Activated CD4-positive, CD25-positive, alpha-beta regulatory T cell (primary cell): ENCODE measurements around the gene PTCH1.

Source experiments
- DNase-seq, 4 experiments: peaks; one replicate each; lab custom pipeline; 2025; lab: John Stamatoyannopoulos, UW

The PTCH1 gene

GRCh38 chr9:95516734-95517558 is at the start of gene PTCH1:
Gene PTCH1, minus strand, starts transcription at chr9:95516971.
- DNase-seq: no peak

GRCh38 chr9:95565982-95566381 is 49.2 kb upstream of the PTCH1 start:
- no peak for DNase-seq

- no peak for DNase-seq
Measured at GRCh38 chr9:95561913-95562312, 45.1 kb upstream of the PTCH1 start.

GRCh38 chr9:95557142-95557541 is 40.4 kb upstream of the PTCH1 start:
- no peak for DNase-seq

GRCh38 chr9:95556521-95556920 is 39.8 kb upstream of the PTCH1 start:
- no peak for DNase-seq

- no peak for DNase-seq
Measured at GRCh38 chr9:95552814-95553546, 36.2 kb upstream of the PTCH1 start.

GRCh38 chr9:95552255-95552654 is 35.5 kb upstream of the PTCH1 start:
- no peak for DNase-seq

GRCh38 chr9:95551406-95551805 is 34.6 kb upstream of the PTCH1 start:
- no peak for DNase-seq

GRCh38 chr9:95545831-95546567 is 29.2 kb upstream of the PTCH1 start:
- DNase-seq: no peak

- DNase-seq: no peak
Measured at GRCh38 chr9:95533996-95534680, 17.4 kb upstream of the PTCH1 start.

GRCh38 chr9:95529910-95530309 is 13.1 kb upstream of the PTCH1 start:
- DNase-seq: no peak

GRCh38 chr9:95528908-95529502 is 12.2 kb upstream of the PTCH1 start:
- DNase-seq: no peak

- no peak for DNase-seq
Measured at GRCh38 chr9:95522871-95523370, 6.2 kb upstream of the PTCH1 start.

- DNase-seq: no peak
Measured at GRCh38 chr9:95521699-95522098, 4.9 kb upstream of the PTCH1 start.

GRCh38 chr9:95517559-95518425 is 1.0 kb upstream of the PTCH1 start:
- DNase-seq: no peak

- DNase-seq: no peak
Measured at GRCh38 chr9:95516221-95516733, 494 bp downstream of the PTCH1 start.

- DNase-seq: no peak
Measured at GRCh38 chr9:95515272-95516113, 1.3 kb downstream of the PTCH1 start.

- no peak for DNase-seq
Measured at GRCh38 chr9:95514342-95514741, 2.4 kb downstream of the PTCH1 start.

- DNase-seq: no peak
Measured at GRCh38 chr9:95513711-95514110, 3.1 kb downstream of the PTCH1 start.
